Stimulated activated CD8-positive, alpha-beta memory T cell treated with anti-CD3 and anti-CD28 coated beads, Interleukin-12 subunit alpha, Interleukin-12 subunit beta, amount 100 ng/mL, for 24 hours (primary cell): Measurements from ENCODE around the gene RNF141.

Source experiments
- DNase-seq: peaks from one replicate; pipeline ENCODE4 v3.0.0-alpha.2; 2020; ENCODE audit errors: extremely low read depth

Gene RNF141

DNA sequence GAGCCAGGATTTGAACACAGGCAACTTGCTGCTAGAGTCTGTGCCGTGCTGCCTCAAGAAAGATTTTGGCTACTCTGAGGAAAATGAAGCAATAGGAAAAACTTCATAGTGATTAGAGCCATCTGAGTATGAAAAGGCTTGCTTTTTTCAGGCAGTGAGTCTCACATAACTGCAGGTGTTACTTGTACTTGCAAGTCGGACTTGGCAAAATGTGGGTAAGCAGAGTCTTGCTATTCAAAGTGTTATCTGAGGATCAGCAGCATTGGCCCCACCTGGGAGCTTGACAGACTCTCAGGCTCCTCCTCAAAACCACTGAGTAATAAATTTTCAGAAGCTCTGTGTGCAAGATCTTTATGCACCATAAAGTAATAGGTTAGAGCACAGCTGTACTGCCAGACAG is 18.1 kb downstream of the RNF141 start:
- DNase-seq = no peak

DNA sequence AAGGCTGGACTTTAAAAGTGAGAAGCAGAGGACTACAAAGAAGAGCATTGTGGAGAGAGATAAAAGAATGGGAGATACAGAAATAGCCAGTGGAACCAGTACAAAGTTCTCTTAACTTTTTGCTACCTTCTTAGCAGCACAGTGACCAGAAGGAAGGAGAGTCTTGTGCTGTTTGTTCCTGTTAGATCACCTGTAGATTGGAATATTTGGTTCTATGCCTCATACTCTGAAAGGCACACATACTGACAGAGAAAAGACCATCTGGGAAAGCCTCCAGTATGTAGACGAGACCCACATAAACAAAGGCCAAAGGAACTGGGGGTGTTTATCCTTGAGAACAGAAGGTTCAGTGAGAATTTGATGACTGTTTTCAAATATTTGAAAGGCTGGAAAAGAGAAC is 18.7 kb downstream of the RNF141 start:
- no peak for DNase-seq

DNA sequence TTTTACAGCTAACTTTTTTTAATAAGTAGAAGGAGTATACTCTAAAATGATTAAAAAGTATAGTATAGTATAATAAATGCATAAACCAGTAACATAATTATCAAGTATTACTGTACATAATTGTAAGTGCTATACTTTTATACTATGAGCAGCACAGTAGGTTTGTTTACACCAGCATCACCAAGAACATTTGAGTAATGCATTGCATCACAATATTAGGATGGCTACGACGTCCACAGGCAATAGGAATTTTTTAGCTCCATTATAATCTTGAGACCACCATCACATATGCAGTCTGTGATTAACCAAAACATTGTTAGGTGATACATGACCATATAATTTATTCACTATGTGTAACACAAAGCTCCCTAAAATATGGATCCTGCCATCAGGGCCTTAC is 20.4 kb downstream of the RNF141 start:
- DNase-seq = no peak

DNA sequence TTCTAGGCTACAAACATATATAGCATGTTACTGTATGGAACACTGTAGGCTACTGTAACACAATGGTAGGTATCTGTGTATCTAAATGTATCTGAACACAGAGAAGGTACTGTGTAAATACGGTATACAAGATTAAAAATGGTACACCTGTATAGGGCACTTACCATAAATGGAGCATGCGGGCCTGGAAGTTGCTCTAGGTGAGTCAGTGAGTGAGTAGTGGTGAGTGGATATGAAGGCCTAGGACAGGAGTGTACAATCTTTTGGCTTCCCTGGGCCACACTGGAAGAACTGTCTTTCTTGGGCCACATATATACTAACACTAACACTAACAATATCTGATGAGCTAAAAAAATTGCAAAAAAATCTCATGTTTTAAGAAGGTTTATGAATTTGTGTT is 21.4 kb downstream of the RNF141 start:
- DNase-seq = no peak

DNA sequence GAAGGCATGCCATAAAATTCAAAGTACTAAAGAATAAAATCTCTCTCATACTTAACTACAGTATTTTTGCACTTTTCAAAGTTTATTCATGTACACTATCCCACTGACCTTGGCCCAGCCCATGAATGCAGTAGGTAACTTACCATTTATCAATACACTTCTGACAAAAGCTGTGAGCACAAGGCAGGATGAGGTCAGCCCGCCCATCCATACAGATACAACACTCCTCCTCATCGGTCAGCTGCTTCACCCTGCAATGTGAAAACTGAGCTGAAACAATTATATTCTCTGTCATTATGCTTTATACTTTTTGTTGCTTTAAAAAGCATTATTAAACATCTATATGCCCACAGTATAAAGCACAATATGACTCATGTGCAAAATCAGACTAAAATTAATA is 22.1 kb downstream of the RNF141 start:
- no peak for DNase-seq

DNA sequence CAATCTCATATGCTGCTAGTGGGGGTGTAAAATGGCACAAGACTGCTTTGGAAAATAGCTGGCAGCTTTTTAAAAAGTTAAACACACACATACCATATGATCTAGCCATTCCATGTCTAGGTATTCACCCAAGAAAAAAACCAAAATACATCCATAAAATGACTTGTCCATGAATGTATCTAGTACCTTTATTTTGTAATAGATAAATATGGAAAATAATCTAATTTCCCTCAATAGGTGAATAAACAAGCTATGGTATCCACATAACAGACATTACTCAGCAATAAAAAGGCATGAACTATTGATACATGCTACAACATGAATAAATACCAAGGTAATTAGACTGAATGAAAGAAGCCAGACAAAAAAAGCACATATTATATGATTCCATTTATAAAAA is 22.9 kb downstream of the RNF141 start:
- DNase-seq = no peak

DNA sequence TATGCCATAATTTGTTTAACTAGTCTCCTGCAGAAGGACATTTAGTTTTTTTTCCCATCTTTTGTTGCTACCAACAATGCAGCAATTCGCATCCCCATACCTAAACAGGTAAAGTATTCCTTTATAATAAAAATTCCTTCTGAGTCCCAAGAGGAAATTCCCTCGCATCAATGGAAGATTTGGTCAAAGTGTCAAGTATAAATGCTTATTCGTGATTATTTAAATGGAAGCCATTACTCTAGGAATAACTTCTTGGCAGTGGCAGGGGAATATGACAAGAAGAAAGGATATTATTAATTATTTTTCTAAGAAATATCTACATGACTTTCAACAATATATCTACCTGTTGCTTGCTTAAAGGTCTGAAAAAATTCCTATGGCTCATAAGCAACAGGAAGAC is 25.6 kb downstream of the RNF141 start:
- DNase-seq = no peak

DNA sequence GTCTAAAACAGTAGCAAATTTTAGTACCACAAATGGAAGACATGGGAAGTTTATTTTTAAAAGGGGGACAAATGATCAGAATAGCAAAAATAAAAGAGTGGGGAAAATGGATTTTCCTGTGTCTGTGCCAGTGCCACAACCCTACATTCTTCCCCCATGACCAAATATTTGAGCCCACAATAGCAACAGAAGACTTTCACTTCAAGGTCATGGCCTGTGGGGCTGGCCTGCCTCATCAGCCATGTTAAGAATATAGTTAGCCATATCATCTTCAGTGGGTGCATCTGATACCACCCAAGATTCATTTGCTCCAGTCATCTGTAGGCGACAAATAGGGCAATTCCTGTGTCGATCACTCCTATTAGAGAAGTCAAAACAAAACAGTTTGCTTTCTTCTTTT is 26.3 kb downstream of the RNF141 start:
- DNase-seq = no peak

DNA sequence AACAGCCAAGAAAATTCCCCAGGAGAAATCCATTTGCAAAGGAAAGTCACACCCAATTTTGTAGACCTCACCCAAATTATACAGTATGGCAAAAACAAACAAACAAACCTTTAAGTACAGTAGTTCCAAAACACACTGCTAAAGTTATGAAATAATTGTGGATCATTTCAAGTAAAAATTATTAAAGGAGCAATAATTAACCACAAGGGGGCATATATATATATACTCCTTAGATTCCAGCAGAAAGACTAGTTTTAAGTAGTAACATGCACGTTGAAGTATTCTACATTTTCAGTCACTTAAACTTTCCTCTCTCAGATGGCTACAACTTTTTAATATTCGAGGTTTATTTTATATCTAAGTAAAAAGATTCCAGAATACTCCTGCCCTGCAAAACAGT is 26.8 kb downstream of the RNF141 start:
- DNase-seq = no peak

DNA sequence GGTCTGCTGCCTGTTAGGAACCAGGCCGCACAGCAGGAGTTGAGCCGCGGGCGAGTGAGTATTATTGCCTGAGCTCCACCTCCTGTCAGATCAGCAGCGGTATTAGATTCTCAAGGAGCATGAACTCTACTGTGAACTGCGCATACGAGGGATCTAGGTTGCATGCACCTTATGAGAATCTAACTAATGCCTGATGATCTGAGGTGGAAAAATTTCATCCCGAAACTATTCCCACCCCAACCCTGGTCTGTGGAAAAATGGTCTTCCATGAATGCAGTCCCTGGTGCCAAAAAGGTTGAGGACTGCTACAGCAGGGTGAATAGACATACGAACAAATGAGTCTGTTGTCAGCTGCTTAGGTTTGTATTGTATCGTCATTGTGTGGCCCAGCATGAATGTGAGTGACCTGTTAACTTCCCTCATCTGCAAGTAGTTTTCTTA is 29.8 kb downstream of the RNF141 start:
- DNase-seq = no peak

DNA sequence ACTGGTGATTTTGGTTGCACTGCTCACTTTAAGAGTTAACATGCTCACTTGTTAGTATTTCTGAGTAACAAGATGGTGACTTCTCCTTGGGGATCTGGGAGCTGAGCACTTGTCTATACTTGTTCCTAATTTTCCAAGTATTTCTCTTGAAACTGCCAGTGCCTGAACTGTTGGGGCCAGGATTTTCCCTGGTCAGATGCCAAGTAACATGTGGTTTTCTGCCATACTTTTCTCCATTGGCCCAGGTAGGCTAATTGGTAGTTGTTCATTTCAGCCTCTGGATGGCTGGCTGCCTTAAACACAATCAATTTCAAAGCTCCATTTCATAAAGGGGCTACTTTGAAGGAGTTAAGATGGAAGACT is 35.0 kb downstream of the RNF141 start:
- no peak for DNase-seq

DNA sequence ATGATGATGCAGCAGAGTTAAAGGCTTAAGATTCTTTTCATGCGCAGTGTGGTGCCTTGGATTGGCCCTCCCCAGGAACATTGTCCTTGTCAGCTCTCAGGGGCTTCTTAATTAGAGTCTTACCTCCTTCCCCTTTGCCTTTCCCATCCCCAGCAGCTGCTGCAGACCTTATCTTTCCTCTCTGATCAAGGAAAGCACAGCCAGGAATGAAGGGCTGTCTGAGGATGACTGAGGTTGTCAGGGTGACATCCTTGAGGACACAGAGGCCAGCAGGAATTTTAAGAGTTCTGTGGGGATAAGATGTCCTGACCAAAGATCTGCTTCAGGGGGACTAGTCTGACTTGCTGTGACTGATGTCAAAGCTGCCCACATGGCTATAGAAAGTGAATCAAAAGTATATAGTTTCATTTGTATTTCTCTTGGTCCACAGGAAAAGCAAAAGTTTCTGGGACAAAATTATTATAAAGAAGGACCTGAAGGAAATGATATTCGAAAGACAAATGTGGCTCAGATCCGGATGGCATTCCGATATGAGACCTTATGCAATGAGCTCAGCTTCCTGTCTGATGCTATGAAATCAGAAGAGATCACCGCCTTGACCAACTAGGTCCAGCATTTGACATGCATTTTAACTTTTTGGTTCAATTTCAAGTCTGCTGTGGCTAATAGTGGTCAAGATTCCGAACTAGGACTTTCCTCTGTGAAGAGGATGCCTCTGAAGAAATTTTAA is 35.5 kb downstream of the RNF141 start:
- no peak for DNase-seq

DNA sequence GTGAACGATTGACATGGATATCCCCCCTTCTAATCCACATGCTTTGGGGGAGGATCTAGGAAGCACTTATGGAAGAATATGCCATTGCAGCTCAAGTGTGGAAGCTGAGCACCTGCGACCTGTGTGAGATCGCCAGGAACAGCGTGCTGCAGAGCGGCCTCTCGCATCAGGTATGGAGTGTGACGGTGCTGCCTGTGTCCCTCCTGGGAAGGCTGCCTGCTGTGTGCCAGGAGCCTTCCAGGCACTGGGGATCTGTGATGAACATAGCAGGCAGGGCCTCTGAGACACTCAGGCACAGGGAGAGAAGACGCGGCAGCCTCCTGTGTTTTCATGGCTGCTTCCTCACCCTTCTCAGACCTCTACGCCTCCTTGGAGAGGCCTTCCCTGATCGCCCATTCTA is 36.5 kb downstream of the RNF141 start:
- no peak for DNase-seq

DNA sequence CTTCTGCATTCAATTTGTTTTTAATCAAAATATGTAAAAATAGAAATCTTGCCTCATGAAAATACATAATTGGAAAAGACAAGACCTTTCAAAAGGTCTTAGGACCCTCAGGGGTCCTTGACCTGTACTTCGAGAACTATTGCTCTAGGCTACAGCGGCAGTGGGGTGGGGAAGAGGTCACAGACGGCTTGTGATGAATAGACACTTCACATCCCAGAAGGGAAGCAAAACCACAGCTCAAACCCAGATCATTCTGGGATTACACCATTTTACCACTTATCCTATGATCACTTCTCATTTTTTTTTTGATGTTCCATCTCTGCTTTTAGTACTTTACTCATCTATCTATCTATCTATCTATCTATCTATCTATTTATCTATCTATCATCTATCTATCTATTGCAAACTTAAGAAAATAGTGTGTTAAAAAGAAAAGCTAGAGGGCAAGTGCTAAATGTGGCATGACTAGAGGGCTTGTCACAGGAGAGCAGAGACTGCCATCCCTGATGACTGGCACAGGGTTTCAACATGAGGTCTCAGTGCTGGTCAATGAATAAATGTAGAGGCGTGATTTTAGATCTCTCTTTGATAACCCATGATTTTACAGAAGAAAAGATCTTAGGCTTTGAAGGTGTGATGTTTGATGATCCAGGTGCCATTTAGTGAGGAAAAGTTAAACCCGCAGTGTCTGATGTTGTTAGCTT is 37.1 kb downstream of the RNF141 start:
- no peak for DNase-seq

DNA sequence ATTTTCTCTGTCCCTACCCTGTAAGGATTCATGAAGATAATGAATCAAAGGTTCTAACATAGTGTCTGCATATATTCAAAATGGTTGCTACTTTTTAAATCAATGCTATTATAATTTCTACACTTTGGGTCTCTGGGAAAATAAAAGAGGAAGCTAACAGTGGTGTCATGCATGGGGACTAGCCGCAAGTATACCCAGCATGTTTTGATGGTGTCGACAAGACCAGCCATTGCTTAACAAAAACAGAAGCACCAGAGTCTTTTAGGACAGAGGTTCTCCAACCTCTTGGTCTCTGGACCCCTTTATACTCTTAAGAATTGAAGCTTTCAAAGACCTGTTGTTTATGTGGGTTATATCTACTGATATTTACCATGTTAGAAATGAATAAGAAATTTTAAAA is 37.8 kb downstream of the RNF141 start:
- DNase-seq = no peak

DNA sequence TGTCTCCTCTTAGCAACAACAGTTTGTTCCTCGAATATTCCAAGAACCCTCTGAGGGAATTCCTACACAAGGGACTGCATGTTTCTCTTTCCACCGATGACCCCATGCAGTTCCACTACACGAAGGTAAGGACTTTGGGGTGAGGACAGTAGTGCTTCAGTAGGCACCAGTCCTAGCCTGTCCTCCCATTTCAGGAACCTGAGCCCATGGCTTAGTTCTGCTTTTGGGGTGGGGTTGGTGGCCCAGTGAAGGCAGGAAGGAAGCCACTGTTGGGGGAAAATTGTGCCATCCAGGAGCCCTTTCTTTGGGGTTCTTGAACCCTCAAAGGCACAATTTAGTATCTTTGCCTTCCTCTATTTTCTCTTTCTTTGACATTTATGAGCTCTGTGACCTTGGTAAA is 38.2 kb downstream of the RNF141 start:
- DNase-seq = no peak

DNA sequence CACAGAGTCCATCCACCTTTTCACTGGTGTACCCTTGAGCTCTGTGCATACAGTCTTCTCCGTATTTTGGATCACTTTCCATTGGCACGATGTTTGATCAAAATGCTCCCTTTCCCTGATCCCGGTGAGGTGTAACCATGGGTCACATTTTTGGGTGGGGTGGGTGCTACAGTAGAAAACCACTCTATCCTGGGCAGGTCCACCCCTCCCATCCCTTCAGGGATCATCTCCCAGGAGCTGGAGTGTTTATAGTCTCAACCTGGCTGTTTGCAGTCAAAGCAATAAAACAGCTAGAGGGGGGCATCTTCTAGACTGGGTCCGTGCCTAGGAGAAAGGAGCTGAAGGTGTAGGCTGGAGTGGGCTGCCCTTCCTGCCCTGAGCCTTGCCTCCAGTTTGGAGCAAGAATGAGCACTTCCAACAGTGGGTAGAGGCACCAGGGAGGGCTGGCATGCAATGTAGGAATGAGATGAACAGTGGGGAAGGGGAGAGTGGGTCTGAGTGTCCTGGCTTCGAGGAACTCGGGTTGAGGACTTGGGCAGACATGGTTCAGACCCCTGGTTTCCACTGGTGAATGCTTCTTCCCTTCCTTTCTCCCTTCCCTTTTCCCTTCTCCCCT is 38.8 kb downstream of the RNF141 start:
- no peak for DNase-seq

DNA sequence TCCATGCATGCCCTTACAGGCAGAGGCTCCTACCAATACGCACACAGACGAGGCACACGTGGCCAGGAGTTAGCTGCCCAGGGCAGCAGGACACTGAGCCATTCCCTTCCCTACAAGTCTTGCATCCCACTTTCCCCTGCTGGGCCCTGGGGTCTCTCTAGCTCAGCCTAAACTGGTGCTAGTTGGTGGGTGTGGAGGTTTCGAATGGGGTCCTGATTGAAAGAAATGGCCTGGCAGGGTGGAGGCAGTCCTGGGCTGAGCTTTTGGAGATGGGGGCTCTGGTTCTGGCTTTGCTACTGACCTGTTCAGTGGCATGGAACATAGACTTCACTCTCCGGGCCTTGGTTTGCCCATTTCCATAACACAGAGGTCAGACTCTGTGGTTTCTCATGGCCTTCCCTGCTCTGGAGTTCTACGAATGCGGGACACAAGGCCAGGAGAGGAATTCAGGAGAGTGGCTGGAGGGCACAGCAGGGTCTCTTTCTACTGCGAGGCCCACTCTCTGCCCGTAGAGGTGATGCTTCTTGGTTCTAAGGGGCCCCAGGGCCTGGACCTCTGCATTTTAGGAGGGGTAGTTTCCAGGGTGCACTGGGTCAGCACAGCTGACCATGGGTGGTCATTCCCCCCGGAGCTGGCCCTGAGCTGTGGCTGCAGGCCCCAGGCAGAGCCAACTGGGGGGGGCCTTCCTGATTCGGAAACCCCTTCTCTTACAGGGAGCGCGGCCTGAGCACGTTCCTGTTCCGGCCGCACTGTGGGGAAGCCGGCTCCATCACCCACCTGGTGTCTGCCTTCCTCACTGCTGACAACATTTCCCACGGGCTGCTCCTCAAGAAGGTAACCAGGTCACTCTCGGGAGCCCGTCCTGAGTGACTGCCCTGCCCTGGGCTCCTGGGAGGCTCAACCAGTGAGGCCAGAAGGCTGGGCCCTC is 40.0 kb downstream of the RNF141 start:
- DNase-seq = no peak

DNA sequence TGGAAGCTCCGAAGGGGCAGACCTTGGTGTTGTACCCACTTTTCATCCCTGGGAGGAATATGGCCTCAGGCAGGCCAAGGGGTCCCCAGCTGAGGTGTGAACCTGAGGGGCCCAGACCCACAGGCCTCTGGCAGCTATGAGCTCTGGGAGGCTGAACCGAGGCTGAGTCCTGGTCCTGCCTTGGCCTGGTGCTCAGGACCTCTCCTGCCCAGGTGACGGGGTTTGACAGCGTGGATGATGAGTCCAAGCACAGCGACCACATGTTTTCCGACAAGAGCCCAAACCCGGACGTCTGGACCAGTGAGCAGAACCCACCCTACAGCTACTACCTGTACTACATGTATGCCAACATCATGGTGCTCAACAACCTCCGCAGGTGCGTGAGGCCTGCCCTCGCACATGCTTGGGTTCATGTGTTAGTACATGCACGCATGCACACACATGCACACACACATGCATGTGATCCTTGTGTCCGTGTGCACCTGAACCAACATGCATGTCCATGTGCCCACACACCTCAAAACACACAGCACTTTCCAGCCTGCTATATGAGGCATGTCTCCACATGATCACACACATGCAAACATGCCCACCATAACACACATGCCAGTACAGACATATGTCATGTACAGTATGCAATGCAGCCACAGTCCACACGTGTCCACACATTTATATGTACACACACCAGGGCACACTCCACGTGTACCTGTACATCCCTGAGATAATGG is 40.9 kb downstream of the RNF141 start:
- no peak for DNase-seq

DNA sequence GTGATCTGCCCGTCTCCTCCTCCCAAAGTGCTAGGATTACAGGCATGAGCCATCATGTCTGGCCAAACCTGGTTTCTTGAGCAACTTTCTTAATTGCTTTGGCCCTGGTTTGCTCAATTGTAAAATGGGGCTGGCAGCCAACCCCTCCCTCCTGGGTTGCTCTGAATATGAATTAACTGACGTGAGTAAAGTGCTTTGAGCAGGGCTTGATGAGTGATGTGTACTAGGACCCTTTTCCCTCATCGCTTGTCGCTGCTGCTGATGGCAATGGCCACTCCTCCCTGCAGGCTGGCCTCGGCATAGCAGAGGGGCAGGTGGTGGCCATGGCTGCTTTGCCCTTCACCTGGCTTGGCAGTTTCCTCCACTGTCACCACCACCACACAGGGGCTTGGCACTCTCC is 41.5 kb downstream of the RNF141 start:
- DNase-seq = no peak

DNA sequence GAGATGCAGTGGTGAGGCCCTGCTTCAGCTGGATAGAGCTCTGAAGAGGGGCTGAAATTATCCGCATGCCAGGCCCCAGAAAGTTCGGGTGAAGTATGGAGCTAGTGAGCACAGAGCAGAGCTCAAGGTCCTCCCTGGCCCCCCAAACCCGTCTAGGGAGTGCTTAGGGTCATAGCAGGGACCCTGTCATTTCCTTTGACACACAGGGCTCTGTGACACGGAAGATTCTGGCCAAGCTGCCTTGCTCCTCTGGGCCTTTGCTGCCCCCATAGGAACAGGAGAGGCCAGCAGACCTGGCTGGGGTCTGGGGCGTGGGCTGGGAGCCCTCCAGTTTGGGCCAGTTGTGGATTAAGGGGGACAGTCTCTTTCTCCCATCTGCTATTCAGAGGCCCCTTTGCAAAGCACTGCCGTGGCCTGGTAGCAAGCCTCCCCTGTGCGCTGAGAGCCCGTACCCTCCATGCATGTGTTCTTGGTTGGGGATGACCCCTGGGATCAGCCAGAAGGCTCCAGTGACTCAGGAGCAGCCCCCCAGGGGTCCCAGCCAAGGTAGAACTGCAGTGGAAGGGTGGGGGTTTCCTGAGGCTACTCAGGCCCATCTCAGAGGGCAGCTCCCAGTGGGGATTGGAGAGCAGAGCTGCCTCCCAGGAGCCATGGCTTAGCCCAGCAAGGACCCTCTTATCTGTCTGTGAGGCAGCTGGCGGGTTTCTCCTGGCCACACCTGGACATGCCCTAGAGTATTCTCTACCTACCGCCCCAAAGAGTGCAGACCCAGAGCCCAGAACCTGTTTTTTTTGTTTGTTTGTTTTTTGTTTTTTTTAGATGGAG is 42.3 kb downstream of the RNF141 start:
- DNase-seq = no peak
